Inflammatory macrophage (primary cell): Measurements from ENCODE around the gene TMEM119.
A peak's percentile ranks its signal among the peaks of the same experiment; 100 is the strongest.

ENCODE experiments used
- DNase-seq, 2 donors: peaks; one replicate each; pipeline ENCODE4 v3.0.0-alpha.2; 2020 to 2022

The TMEM119 gene

DNA sequence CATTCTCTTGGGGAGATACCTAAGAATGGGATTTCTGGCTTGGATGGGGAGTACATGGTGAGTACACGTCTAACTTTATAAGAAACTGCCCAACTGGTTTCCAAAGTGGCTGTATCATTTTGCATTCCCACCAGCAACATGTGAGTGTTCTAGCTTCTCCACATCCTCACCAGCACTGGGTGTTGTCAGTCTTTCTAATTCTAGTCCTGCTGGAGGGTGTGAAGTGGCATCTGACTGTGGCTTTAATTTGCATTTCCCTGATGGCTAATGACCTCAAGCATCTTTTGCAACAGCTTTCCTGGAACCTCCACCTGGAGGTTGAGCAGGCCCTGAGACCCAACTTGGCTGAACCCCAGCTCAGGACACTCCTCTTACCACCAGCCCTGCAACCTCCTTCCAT is 18.0 kb upstream of the TMEM119 start:
- DNase-seq, result no peak

DNA sequence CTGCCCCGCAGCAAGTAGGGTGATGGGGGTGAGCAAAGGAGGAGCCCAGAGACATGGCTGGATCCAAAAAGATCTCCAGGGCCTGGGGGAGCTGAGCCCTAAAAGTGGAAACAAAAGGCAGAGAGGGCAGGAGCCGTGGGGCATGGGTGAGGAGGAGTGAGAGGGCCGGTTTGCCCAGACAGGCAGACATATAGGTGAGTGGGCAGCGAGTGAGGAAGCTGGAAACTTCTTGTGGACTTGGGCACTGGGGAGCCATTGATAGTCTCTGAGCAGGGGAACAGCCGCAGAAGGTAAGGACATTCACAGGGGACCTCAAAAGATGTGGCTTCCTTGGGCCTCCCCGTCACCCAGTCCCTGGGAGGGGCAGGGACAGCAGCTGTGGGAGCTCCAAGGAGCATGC is 16.8 kb upstream of the TMEM119 start:
- no peak for DNase-seq

DNA sequence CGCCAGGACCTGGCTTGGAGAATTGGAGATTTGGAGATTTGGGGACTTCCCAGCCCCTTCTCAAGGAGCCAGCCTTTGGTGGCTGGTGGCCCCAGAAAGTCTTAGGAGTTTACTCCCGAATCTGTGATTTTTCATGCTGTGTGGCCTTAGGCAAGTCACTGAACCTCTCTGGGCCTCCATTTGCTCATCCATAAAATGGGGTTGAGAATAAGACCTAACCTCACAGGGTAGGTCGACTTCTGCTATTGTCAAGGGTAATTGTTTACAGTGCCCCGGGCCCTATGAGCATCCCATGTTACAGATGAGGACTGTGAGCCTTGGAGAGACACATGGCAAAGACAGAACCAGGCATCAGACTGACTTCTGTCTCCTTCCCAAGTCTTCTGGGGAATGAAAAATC is 16.2 kb upstream of the TMEM119 start:
- no peak for DNase-seq

- peak in 1 of 2 donors; percentile 54 for DNase-seq
Observed at GRCh38 chr12:108613548-108613947, 15.7 kb upstream of the TMEM119 start.

- no peak for DNase-seq
Observed at GRCh38 chr12:108612788-108613282, 15.0 kb upstream of the TMEM119 start.

DNA sequence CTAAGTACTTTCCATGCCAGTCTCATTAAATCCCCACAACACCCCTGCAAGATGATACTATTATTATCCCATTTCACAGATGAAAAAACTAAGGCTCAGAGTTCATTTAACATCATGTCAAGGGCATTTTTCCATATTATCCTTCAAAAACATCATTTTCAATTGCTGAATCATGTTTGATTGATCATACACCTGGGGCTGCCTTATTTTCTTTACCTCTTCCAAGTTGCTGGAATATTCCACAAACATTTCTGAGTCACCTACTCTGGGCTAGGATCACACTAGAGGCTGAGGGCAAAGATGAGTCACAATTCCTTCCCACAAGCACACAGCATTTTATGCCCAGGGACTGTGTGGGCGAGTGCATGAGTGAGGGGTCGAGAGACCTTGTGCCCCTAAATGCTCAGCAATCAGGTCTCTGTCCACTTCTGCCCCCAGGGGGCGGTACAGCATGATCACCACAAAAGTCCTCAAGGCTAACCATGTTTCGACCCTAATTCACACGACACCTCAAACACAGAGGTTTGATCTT is 14.1 kb upstream of the TMEM119 start:
- DNase-seq, result peak; percentile 49 to 50

DNA sequence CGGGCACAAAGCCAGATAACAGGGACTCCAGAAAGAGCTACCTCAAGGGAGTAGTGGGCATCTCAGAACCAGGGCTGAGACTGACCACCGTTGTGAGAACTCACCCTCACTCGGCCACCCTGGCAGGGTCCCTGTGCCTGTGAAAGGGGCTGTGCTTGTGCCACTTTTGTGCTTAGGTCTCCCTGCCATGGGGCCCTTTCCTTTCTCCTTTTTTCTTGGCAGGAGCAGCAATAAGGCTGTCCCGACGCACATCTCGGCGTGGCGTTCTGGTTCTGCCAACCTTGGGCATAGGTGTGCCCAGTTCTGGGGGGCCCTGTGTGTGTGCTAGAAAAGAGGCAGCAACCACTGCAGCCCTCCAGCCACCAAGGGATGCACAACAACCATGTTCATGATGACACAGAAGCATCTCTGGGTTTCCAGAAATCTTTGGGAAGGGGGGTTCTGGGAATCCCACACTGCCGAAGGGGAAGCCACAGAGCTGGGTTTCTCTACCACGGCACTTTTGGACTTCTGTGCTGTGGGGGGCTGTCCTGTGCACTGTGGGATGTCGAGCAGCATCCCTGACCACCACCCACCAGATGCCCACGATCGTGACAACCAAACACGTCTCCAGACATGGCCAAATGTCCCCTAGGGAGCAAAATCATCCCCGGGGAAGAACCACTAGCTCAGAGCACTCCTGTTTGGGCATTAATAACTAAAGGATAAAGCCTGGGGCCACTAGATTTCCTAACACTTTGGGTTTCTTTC is 13.1 kb upstream of the TMEM119 start:
- no peak for DNase-seq

GRCh38 chr12:108610336-108610815 is 12.5 kb upstream of the TMEM119 start:
- no peak for DNase-seq

GRCh38 chr12:108609537-108610335 is 11.9 kb upstream of the TMEM119 start:
- DNase-seq, result no peak

DNA sequence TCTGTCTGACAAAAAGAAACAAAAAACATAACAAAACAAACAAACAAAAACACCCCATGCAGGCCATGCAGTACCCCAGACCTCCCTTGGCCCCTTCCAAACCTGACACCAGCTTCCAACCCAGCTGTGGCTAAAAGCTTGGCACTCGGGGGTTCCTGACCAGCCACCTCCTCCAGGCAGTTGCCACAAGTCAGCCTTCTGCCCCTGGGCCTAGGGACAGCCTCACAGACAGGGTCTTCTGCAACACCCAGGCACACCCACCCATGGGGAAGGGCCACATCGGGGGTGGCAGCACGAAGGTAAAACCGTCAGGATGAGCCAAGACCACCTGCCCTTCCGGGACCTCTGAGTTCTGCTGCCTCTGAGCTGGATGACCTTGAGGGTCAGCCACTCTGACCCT is 10.7 kb upstream of the TMEM119 start:
- no peak for DNase-seq

- DNase-seq, result no peak
Observed at GRCh38 chr12:108607981-108608600, 10.2 kb upstream of the TMEM119 start.

DNA sequence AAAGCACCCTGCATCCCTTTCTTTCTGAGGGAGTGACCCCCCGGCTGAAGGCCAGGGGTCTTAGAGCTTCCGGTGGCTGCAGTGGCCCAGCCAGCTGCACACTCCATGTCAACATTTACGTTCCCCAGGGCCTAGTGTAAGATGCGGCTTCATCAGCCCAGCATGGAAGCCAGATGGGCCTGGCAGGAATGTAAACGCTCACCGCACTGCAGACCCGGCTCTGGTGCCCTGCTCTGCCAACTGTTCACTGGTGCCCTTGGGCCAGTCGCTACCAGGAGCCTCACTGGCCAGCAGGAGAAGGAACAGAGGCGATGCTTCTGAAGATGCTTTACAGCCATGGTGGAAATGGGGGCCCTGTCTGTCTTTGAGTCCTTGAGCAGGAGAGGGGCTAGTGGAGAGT is 8.6 kb upstream of the TMEM119 start:
- DNase-seq, result no peak

- no peak for DNase-seq
Observed at GRCh38 chr12:108605690-108606406, 8.0 kb upstream of the TMEM119 start.

DNA sequence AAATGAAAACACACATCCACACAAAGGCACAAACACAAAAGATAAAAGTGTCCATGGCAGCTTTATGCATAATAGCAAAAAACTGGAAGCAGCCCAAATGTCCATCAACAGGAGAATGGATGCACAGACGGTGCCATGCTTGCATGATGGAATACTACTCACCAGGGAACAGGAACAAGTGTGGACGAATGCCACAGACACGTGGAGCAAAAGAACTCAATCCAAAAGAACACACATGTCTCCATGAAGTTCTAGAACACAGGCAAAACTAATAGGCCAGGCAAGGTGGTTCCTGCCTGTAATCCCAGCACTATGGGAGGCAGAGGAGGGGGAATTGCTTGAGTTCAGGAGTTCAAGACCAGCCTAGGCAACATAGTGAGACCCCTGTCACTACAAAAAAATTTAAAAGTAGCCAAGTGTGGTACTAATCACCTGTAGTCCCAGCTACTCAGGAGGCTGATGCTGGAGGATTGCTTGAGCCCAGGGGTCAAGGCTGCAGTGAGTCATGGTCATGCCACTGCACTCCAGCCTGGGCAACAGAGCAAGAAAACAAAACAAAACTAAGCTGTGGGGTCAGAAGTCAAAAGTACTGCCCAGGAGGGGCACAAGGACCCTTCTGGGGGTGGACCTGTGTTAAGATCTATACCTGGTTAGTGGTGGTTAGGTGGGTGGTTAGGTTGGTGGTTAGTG is 7.3 kb upstream of the TMEM119 start:
- DNase-seq, result peak in 1 of 2 donors; percentile 30

GRCh38 chr12:108604208-108604941 is 6.5 kb upstream of the TMEM119 start:
- no peak for DNase-seq

GRCh38 chr12:108603743-108604142 is 5.9 kb upstream of the TMEM119 start:
- DNase-seq, result no peak

DNA sequence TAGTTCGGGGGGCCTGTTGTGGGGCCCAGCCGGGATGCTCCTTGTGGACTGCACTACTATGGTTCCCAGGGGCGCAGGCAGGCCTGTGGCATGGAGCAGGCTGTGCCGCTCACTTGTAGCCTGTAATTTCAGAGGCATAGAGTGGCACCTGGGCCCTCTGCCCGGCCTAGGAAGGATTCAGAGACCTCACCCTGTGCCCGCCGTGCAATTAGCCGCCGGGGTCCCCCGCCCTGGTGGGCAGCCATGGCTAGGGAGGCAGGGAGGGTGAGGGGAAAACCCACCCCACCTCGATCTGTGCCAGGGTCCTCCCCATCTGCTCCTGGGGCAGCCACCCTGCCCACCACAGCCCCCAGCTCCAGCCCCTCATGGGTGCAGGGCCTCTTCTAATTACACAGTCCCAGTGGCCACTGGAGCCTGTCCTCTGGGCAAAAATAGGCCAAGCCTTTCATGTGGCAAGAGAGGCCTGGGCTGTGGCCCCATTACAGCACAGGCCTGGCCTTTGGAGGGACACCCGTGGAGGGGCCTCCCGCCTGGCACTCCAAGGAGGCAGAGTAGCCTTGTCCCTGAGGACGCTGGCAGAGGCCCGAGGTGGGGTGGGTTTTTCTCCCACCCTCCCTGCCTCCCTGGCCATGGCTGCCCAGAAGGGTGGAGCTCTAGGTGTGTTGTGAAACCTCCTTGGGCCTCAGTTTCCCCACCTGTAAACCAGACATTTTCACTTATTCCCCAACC is 5.3 kb upstream of the TMEM119 start:
- no peak for DNase-seq

DNA sequence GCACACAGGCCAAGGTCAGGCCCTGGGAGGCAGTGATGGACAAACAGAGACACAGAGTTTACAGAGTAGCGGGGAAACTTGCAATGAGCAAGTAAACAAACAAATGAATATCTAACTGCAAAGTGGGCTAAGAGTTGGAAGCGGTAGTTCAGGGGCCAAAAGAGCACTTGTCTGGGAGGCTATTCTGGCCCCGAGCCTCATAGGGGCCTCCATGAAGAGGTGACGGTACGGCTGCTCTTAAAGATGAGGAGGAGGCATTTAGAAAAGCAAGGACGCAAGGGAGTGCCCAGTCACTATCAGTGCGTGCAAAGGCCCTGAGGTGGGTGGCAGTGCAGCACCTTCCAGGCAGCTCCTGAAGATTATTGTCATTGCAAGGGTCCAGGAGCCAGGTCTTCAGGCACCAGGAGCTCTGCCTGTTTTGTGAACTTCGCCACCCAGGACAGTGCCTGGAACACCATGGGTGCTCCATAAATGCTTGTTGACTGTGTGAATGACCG is 4.4 kb upstream of the TMEM119 start:
- no peak for DNase-seq

DNA sequence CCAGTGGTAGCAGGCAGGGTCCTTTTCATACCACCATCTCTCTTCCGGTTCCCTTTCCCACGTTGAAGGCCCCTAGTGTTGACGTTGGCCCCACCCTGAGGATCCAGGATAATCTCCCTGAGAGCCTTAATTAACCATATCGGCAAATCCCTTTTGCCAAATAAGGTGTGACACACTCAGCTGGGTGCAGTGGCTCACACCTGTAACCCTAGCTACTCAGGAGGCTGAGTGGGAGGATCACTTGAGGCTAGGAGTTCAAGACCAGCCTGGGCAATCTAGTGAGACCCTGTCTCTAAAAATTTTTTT is 2.8 kb upstream of the TMEM119 start:
- no peak for DNase-seq
